Body of pancreas (tissue), 4 donors: Measurements from ENCODE around the gene ANXA6. TPM values are rescaled to one million over a fixed set of nuclear protein-coding genes. Genes with fewer than 3 reads are reported as not detected.

Experiments
- ATAC-seq: fragments of 150-250 bp; one replicate; pipeline ENCODE4 v1.9.1; 2016
- DNase-seq, 4 donors: peaks; one replicate each; pipeline ENCODE4 v3.0.0-alpha.2; 2019
- H3K27ac ChIP-seq, 4 donors: fragments of 200-600 bp; sonication (generic); 1 replicate in 3 of 4; 2 replicates in 1 of 4; pipeline versions ENCODE4 v1.5.1 to v1.6.1; 2016 to 2019; ENCODE audit warnings: mild to moderate bottlenecking in 1 of 4, mixed read lengths in 1 of 4, moderate library complexity in 1 of 4
- H3K27me3 ChIP-seq, 2 donors: fragments of 200-600 bp; sonication (generic); one replicate each; pipeline ENCODE4 v1.6.0; 2016; ENCODE audit warnings: mild to moderate bottlenecking in 1 of 2
- H3K36me3 ChIP-seq, 2 donors: fragments of 200-600 bp; sonication (generic); replicated peaks in 1 of 2; 2 replicates each; pipeline ENCODE4 v1.5.1; 2016; ENCODE audit warnings: low read depth in 2 of 2; ENCODE audit not compliant: insufficient read depth in 1 of 2
- H3K4me1 ChIP-seq: fragments of 200-600 bp; sonication (generic); one replicate; pipeline ENCODE4 v1.6.0; 2016
- H3K4me3 ChIP-seq, 2 donors: fragments of 200-600 bp; sonication (generic); 1 replicate in 1 of 2; 2 replicates in 1 of 2; pipeline ENCODE4 v1.5.1; 2016 to 2019
- H3K9me3 ChIP-seq, 3 donors: fragments of 200-600 bp; sonication (generic); 1 replicate in 2 of 3; 2 replicates in 1 of 3; pipeline ENCODE4 v1.5.1; 2016
- CTCF ChIP-seq, 7 experiments: fragments of 450-650 bp in 4 of 7; fragments of 200-600 bp in 3 of 7; sonication (generic) in 3 of 7; IDR thresholded peaks; one replicate each; pipeline ENCODE4 v1.5.1; 2016 to 2019; ENCODE audit warnings: antibody characterized with exemption in 7 of 7
- POLR2A ChIP-seq, 3 donors: fragments of 450-650 bp; IDR thresholded peaks; one replicate each; pipeline ENCODE4 v1.6.1; 2016; ENCODE audit warnings: antibody characterized with exemption in 3 of 3, mild to moderate bottlenecking in 2 of 3
- WGBS, 2 donors: methylation state at CpG; one replicate each; pipeline ENCODE4 v1.1.5; 2017; 5-methylcytosine and 5-hydroxymethylcytosine counted together
- intact Hi-C: fragments of 100-400 bp; cut with DNase I; formaldehyde crosslinking; loops from one replicate; pipeline ENCODE4 v1.15.1; 2023
- total RNA-seq, 2 donors: library from RNA; depleted of rRNA; stranded (reverse); fragments of >200 nt; gene quantifications; one replicate each; pipeline ENCODE4 v1.1.0, GENCODE V29; 2016

ANXA6 gene
- total RNA-seq, 2 donors from 2014 or later: 60.3 to 60.4 TPM

GRCh38 chr5:151162776-151163175, 5.2 kb upstream of the ANXA6 start:
- DNase-seq: no peak
- no peaks in the 10 kb centered on the region for H3K27me3 ChIP-seq
- 67 to 69% methylated on average over 1 of the region's 1 CpG for WGBS, 2 donors
- H3K36me3 ChIP-seq: no peaks in the 10 kb centered on the region
- no peaks in the 10 kb centered on the region for H3K9me3 ChIP-seq
- no peak overlapping the region for H3K4me3 ChIP-seq
- TF ChIP-seq POLR2A (IDR thresholded peaks at IDR 0.05) (no peak), CTCF (IDR thresholded peaks at IDR 0.05) (no peak)
- peaks cover 23% of the 10 kb centered on the region for H3K4me1 ChIP-seq
- no peak for ATAC-seq
- no peak overlapping the region for H3K27ac ChIP-seq
- intact Hi-C loops: loop anchor here (5.0 kb wide), 1 partner anchor 35 kb away; no protein-coding TSS in a partner anchor

- Histone ChIP-seq H3K4me1 (peaks cover 39% of the 10 kb centered on the region), H3K36me3 (no peaks in the 10 kb centered on the region), H3K9me3 (no peaks in the 10 kb centered on the region), H3K4me3 (no peak overlapping the region), H3K27me3 (no peaks in the 10 kb centered on the region), H3K27ac (no peak overlapping the region)
- DNase-seq (no peak), ATAC-seq (no peak)
- 80 to 87% methylated on average over 9 of the region's 9 CpGs for WGBS, 2 donors
- intact Hi-C loops: loop anchor here (5.0 kb wide), 1 partner anchor 33 kb away; no protein-coding TSS in a partner anchor
- TF ChIP-seq POLR2A (IDR thresholded peaks at IDR 0.05) (no peak), CTCF (IDR thresholded peaks at IDR 0.05) (no peak)
These were observed 2.2 kb upstream of the ANXA6 start for GRCh38 chr5:151159649-151160373.

DNA sequence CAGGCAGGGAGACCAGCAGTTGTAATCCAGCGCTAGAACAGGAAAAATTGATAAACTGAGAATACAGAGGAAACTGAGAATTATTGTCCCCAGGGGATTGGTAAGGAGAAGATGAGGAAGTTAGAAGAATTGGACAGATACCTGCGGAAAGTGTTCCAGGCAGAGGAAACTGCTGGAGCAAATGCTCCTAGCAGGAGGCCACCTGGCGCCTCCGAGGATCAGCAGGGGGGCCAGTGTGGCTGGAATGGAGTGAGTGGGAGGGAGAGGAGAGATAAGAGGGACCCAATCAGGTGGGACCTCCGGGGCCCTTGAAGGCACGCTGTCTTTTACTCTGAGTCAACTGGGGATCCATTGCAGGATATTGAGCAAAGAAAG, 695 bp upstream of the ANXA6 start:
- WGBS, 2 donors: 2 to 7% methylated on average over 6 of the region's 6 CpGs
- no peaks in the 10 kb centered on the region for H3K36me3 ChIP-seq
- H3K27ac ChIP-seq: peak overlapping the region; percentile 0 to 73 (median 66)
- H3K9me3 ChIP-seq: no peaks in the 10 kb centered on the region
- H3K27me3 ChIP-seq: no peaks in the 10 kb centered on the region
- H3K4me3 ChIP-seq: peak overlapping the region in 1 of 2 donors; percentile 65
- peak; percentile 16 for ATAC-seq
- peak in 2 of 4 donors; percentile 35 to 52 for DNase-seq
- intact Hi-C loops: no loop called here
- TF ChIP-seq POLR2A (IDR thresholded peaks at IDR 0.05): no peak
- TF ChIP-seq CTCF (IDR thresholded peaks at IDR 0.05): no peak
- H3K4me1 ChIP-seq: peaks cover 44% of the 10 kb centered on the region

DNA sequence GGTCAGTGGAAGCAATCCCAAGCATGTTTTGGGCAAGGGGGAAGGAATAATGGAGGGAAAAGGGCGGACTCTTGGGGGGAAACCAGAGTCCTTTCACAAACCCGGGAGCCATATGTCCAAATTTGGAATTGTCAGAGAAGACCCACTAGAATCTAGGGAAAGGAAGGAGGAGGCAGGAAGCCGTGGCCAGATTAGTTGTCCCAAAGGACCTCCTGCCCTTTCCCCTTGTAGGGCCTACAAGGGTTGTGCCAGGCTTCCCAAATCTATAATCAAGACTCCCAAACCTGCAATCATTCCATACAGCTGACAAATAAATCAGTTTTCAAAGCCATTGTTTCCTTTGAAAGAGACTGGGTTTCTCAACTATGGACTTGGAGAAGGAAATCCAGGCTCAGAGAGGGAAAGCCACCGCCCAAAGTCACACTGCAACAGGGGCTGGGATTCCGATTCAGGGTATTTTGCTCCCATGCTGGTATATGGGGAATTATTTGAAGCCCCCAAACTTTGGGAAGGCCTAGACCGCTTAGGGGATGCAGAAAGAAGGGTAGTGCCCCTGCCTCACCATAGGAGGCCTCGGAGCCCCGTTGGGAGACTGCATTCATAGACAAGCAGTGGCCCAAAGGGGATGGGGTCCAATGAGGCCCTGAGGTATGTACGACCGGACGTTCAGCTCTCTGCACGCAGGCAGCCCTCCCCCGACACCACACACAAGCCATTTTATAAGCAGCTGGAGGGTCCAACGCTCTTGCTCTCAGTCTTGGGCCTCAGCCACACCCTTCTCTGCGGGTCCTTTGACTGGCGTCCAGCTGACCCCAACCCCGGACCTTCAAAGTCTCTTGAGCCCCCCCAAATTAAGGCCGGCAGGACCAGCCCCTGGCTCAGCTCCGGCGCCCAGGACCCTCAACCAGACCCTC, 815 bp downstream of the ANXA6 start:
- intact Hi-C loops: no loop called here
- Histone ChIP-seq H3K9me3 (no peaks in the 10 kb centered on the region), H3K36me3 (no peaks in the 10 kb centered on the region), H3K4me1 (peaks cover 49% of the 10 kb centered on the region), H3K27me3 (no peaks in the 10 kb centered on the region), H3K27ac (peak overlapping the region; percentile 52 to 73 (median 66)), H3K4me3 (peak overlapping the region; percentile 19 to 65)
- TF ChIP-seq CTCF (IDR thresholded peaks at IDR 0.05) (no peak), POLR2A (IDR thresholded peaks at IDR 0.05) (no peak)
- DNase-seq (peak in 3 of 4 donors; percentile 24 to 35 (median 30)), ATAC-seq (no peak)
- 19 to 49% methylated on average over 17 to 20 of the region's 20 CpGs for WGBS, 2 donors
